ENCODE measurements around the gene FBXO45.

- TF ChIP-seq CTCF (IDR thresholded peaks at IDR 0.05): no peak
- no peak for TF ChIP-seq POLR2A (IDR thresholded peaks at IDR 0.05)
Observed at GRCh38 chr3:196558476-196558875, 10.0 kb upstream of the FBXO45 start.
